ENCODE measurements around the gene HPD.
"Not testable (repeated sequence)": the region's sequence is repeated elsewhere in the genome, so short reads cannot be mapped to it uniquely, and the experiment has no call there.

Gene HPD

DNA sequence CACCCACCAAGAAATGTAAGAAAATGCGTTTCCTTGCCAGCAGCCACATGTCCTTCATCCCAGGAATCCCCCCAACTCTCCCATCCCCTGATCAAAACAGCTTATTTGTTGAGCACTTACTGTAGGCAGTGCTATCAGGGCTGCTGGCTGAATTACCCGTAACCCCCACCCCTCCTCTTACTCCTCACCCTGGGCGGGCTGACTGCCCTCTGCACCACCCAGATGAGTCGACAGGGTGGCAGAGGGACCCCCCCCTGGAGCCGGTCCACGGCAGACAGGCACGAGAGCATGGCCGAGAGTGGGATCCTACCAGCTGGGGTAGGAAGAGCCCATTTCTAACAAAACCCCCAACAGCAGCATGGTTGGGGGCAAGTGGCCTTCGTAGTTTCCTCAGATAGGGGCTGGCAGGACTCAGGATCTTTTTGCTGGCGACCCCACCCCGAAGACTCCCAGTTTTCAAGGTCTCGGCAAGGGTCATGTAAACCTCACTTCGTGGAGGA, 64.1 kb downstream of the HPD start:
- TF ChIP-seq JUND (IDR thresholded peaks at IDR 0.05; ENCODE audit: low read depth): no peak
- in situ Hi-C loops (cut with HindIII; ENCODE audit: low pct_unique_long_range_greater_than_20kb, low sequenced_read_pairs): no loop called here
- DNase-seq (ENCODE audit: low read depth in 1 of 2, low spot score in 1 of 2): no peak

- TF ChIP-seq JUND (IDR thresholded peaks at IDR 0.05; ENCODE audit: low read depth): no peak
- peak; percentile 83 to 96 for DNase-seq (ENCODE audit: low read depth in 1 of 2, low spot score in 1 of 2)
- in situ Hi-C loops (cut with HindIII; ENCODE audit: low pct_unique_long_range_greater_than_20kb, low sequenced_read_pairs): no loop called here
Measured at GRCh38 chr12:121793838-121794533, 64.7 kb downstream of the HPD start.

DNA sequence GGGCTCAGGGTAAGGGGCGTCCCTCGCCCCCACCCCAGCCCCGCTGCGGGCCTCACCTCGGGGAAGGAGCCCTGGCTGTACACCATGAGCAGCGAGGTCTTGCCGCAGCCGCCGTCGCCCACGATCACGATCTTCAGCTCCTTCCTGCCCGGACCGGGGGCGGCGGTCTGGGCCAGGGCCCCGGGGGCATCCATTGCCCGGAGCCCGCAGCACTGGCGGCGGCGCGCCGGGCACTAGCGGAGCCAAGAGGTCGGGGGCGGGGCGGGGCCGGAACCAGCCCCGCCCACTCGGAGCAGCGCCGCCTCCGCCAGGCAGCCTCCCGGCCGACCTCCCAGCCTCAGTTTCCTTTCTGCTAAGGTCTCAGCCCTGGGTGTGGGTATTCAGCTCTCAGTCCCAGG, 65.2 kb downstream of the HPD start, which contains the start of gene RHOF:
Gene RHOF, minus strand, starts transcription at position 249 of the 398 bp plus-strand sequence. Its CDS starts 55 bp downstream, at position 194.
- DNase-seq (ENCODE audit: low read depth in 1 of 2, low spot score in 1 of 2): peak in 1 of 2 experiments; percentile 59
- no peak for TF ChIP-seq JUND (IDR thresholded peaks at IDR 0.05; ENCODE audit: low read depth)
- in situ Hi-C loops (cut with HindIII; ENCODE audit: low pct_unique_long_range_greater_than_20kb, low sequenced_read_pairs): no loop called here

GRCh38 chr12:121792607-121793439, 65.8 kb downstream of the HPD start:
- in situ Hi-C loops (cut with HindIII; ENCODE audit: low pct_unique_long_range_greater_than_20kb, low sequenced_read_pairs): no loop called here
- TF ChIP-seq JUND (IDR thresholded peaks at IDR 0.05; ENCODE audit: low read depth): no peak
- no peak for DNase-seq (ENCODE audit: low read depth in 1 of 2, low spot score in 1 of 2)

- no peak for TF ChIP-seq JUND (IDR thresholded peaks at IDR 0.05; ENCODE audit: low read depth)
- in situ Hi-C loops (cut with HindIII; ENCODE audit: low pct_unique_long_range_greater_than_20kb, low sequenced_read_pairs): no loop called here
- DNase-seq (ENCODE audit: low read depth in 1 of 2, low spot score in 1 of 2): no peak
Measured at GRCh38 chr12:121791671-121792551, 66.7 kb downstream of the HPD start.

GRCh38 chr12:121790785-121791184, 67.9 kb downstream of the HPD start:
- in situ Hi-C loops (cut with HindIII; ENCODE audit: low pct_unique_long_range_greater_than_20kb, low sequenced_read_pairs); DNase-seq (ENCODE audit: low read depth in 1 of 2, low spot score in 1 of 2): not testable (repeated sequence)

- no peak for TF ChIP-seq JUND (IDR thresholded peaks at IDR 0.05; ENCODE audit: low read depth)
- in situ Hi-C loops (cut with HindIII; ENCODE audit: low pct_unique_long_range_greater_than_20kb, low sequenced_read_pairs): no loop called here
- no peak for DNase-seq (ENCODE audit: low read depth in 1 of 2, low spot score in 1 of 2)
Measured at GRCh38 chr12:121789800-121790728, 68.6 kb downstream of the HPD start.

Measured in T47D (cell line).